GM12878 (cell line): ENCODE data around the gene PCDHGB1. TPM values are rescaled to one million over a fixed set of nuclear protein-coding genes. Genes with fewer than 3 reads are reported as not detected.

Experiments used
- ATAC-seq: fragments of 200-7000 bp; cut with Tn5 transposase; 3 replicates; pipeline ENCODE4 v1.9.1; 2020; ENCODE audit warnings: mild to moderate bottlenecking, moderate library complexity
- Bru-seq: library from RNA; stranded (reverse); fragments of 400-500 nt; gene quantifications from one replicate; lab custom pipeline; 2021; lab: Mats Ljungman, UMichigan
- BruChase-seq, 2 experiments: library from RNA; stranded (reverse); fragments of 400-500 nt; gene quantifications; one replicate each; lab custom pipeline; 2021; lab: Mats Ljungman, UMichigan
- BruUV-seq: library from RNA; stranded (reverse); fragments of 400-500 nt; replicated peaks from 2 replicates; lab custom pipeline; 2021; lab: Mats Ljungman, UMichigan
- CTCF ChIA-PET: fragments of 300-600 bp; sonication (Branson Sonifier 250); formaldehyde crosslinking; extraction: SDS; loops from one replicate; lab custom pipeline; 2021; ENCODE audit warnings: inconsistent platforms; lab: Yijun Ruan, JAX
- POLR2A ChIA-PET: fragments of 350-600 bp; formaldehyde crosslinking; extraction: SDS; loops from one replicate; lab custom pipeline; 2021; ENCODE audit warnings: inconsistent platforms; lab: Charles Lee
- RAD21 ChIA-PET: fragments of 300-600 bp; sonication (Branson Sonifier 250); formaldehyde crosslinking; loops from one replicate; lab custom pipeline; 2023; ENCODE audit warnings: antibody characterized with exemption; ENCODE audit not compliant: unreplicated experiment; lab: Charles Lee
- SMC1A ChIA-PET: fragments of 300-600 bp; sonication (Branson Sonifier 250); formaldehyde crosslinking; loops from one replicate; lab custom pipeline; 2023; ENCODE audit not compliant: unreplicated experiment, uncharacterized antibody; lab: Charles Lee
- DNase-seq: peaks from one replicate; pipeline ENCODE4 v3.0.0-alpha.2; 2011; ENCODE audit warnings: low read depth, low spot score
- FAIRE-seq: peaks from 3 replicates; lab custom pipeline; 2011; peaks lifted over from hg19 to GRCh38; lab: Jason Lieb, UNC
- H2AFZ ChIP-seq: 2 replicates; pipeline ENCODE4 v1.6.0; 2011; ENCODE audit warnings: low read depth, low read length, control low read depth; ENCODE audit not compliant: control insufficient read depth
- H3K27ac ChIP-seq: 2 replicates; pipeline ENCODE4 v1.5.1; 2011; ENCODE audit warnings: control low read depth; ENCODE audit not compliant: control insufficient read depth, insufficient read depth
- H3K27me3 ChIP-seq, 2 experiments: replicated peaks in 1 of 2; 2 replicates each; pipeline versions ENCODE4 v1.6.0 to v1.6.1; 2011; ENCODE audit warnings: low read length in 1 of 2; ENCODE audit not compliant: control insufficient read depth in 2 of 2, insufficient read depth in 2 of 2
- H3K36me3 ChIP-seq, 2 experiments: 2 replicates each; pipeline ENCODE4 v1.5.1; 2011; ENCODE audit warnings: low read length in 1 of 2; ENCODE audit not compliant: control insufficient read depth in 2 of 2, insufficient read depth in 2 of 2
- H3K4me1 ChIP-seq: 2 replicates; pipeline ENCODE4 v1.6.1; 2011; ENCODE audit warnings: mild to moderate bottlenecking, low read length, moderate library complexity, mixed read lengths; ENCODE audit not compliant: control insufficient read depth, insufficient read depth
- H3K4me2 ChIP-seq: 2 replicates; pipeline ENCODE4 v1.6.0; 2011; ENCODE audit warnings: control low read depth; ENCODE audit not compliant: control insufficient read depth, insufficient read depth
- H3K4me3 ChIP-seq: fragments of 200-600 bp; sonication (generic); 2 replicates; pipeline ENCODE4 v1.5.1; 2016
- H3K79me2 ChIP-seq: 2 replicates; pipeline ENCODE4 v1.6.0; 2011; ENCODE audit warnings: low read length; ENCODE audit not compliant: control insufficient read depth, insufficient read depth
- H3K9ac ChIP-seq: 2 replicates; pipeline ENCODE4 v1.8.0; 2011; ENCODE audit warnings: low read length, control low read depth, mixed read lengths; ENCODE audit not compliant: control insufficient read depth, insufficient read depth
- H3K9me3 ChIP-seq: replicated peaks from 3 replicates; pipeline ENCODE4 v1.5.1; 2011; ENCODE audit warnings: mild to moderate bottlenecking, low read length; ENCODE audit not compliant: control insufficient read depth, insufficient read depth
- H4K20me1 ChIP-seq: 2 replicates; pipeline ENCODE4 v1.6.0; 2011; ENCODE audit not compliant: control insufficient read depth, insufficient read depth
- GABPA ChIP-seq: IDR thresholded peaks from 2 replicates; pipeline ENCODE4 v1.6.1; 2014; ENCODE audit warnings: antibody characterized with exemption, low read depth, mild to moderate bottlenecking, inconsistent platforms
- RAD21 ChIP-seq: IDR thresholded peaks from 2 replicates; pipeline ENCODE4 v1.6.1; 2011; ENCODE audit warnings: mild to moderate bottlenecking, low read depth, low read length, moderate library complexity; ENCODE audit not compliant: insufficient read depth
- SP1 ChIP-seq: IDR thresholded peaks from one replicate; pipeline ENCODE4 v1.6.1; 2011; ENCODE audit warnings: low read depth, low read length
- STAT1 ChIP-seq: fragments of 450-650 bp; conservative IDR thresholded peaks from 2 replicates; pipeline ENCODE4 v1.6.1; 2014; ENCODE audit warnings: antibody characterized with exemption, mild to moderate bottlenecking
- WGBS: methylation state at CpG from one replicate; pipeline ENCODE4 v1.1.6; 2016; ENCODE audit warnings: low lambda C conversion rate; ENCODE audit not compliant: insufficient replicate concordance, insufficient coverage; ENCODE audit errors: missing lambda C conversion rate; 5-methylcytosine and 5-hydroxymethylcytosine counted together
- in situ Hi-C: fragments of 300-500 bp; cut with MboI; formaldehyde crosslinking; loops from 9 replicates; pipeline ENCODE4 v1.14.3; 2018; ENCODE audit warnings: mixed read lengths
- intact Hi-C: fragments of 100-400 bp; cut with micrococcal nuclease; formaldehyde crosslinking; loops from one replicate; pipeline ENCODE4 v1.14.2; 2022; ENCODE audit not compliant: unreplicated experiment
- long read RNA-seq, 2 experiments: library from polyadenylated mRNA; unstranded; transcript quantifications; one replicate each; pipeline ENCODE4 v2.0.0, GENCODE V29; 2019 to 2020
- polyA minus RNA-seq, 3 experiments: library from RNA; depleted of rRNA, polyadenylated mRNA; stranded (reverse); fragments of >200 nt; gene quantifications; 2 replicates each; pipeline ENCODE4 v1.2.3, GENCODE V29; 2011
- polyA plus RNA-seq, 11 experiments: library from polyadenylated mRNA; depleted of rRNA in 4 of 11; unstranded in 6 of 11; stranded (reverse) in 5 of 11; fragments of >200 nt; fragmentation: Nextera tagmentation in 4 of 11; fragmentation: Illumina TruSeq in 1 of 11; extraction: Ambion mirVana in 4 of 11; extraction: Trizol in 1 of 11; gene quantifications; 1 replicate in 1 of 11; 2 replicates in 10 of 11; pipeline versions ENCODE4 v1.2.1 to v1.2.3, GENCODE V29; 2011 to 2016; ENCODE audit warnings: inconsistent platforms in 2 of 11, missing spikeins in 2 of 11, low read depth in 1 of 11
- total RNA-seq, 4 experiments: library from RNA; depleted of rRNA in 3 of 4; stranded (reverse); fragments of >200 nt in 3 of 4; fragmentation: Illumina TruSeq in 1 of 4; extraction: Trizol in 1 of 4; gene quantifications; 2 replicates each; pipeline versions ENCODE4 v1.2.1 to v1.2.3, GENCODE V29; 2013 to 2021
- TF ChIP-seq, protein P1 (sequence below), 3 experiments: IDR thresholded peaks in 2 of 3; conservative IDR thresholded peaks in 1 of 3; 2 replicates each; pipeline ENCODE4 v1.5.1; 2011; ENCODE audit warnings: low read depth in 3 of 3, low read length in 3 of 3, mild to moderate bottlenecking in 3 of 3, control low read depth in 2 of 3, moderate library complexity in 2 of 3, inconsistent platforms in 1 of 3, mixed read lengths in 1 of 3; ENCODE audit not compliant: control insufficient read depth in 2 of 3, insufficient read depth in 1 of 3; ENCODE audit errors: extremely low read depth in 1 of 3

Gene PCDHGB1
- 2.7 and 3.0 TPM in 2 replicates for total RNA-seq (2013; cell fraction: nucleolus; rRNA removed)
- total RNA-seq (2014; rRNA removed) (0.06 and 0.11 TPM in 2 replicates), total RNA-seq (2014; rRNA removed; fragmentation: Illumina TruSeq; extraction: Trizol) (0.09 and 0.14 TPM in 2 replicates), total RNA-seq (2021) (0.16 and 0.21 TPM in 2 replicates), polyA plus RNA-seq (2011; rRNA removed) (0.19 TPM in 1 of 2 replicates, not detected in the other), polyA plus RNA-seq (2014; fragmentation: Illumina TruSeq; extraction: Trizol) (0.04 TPM in 1 of 2 replicates, not detected in the other), polyA plus RNA-seq (2014; fragmentation: Nextera tagmentation; extraction: Ambion mirVana) (not detected), polyA plus RNA-seq (2014; rRNA removed) (0.08 and 0.28 TPM in 2 replicates), polyA plus RNA-seq (2016; fragmentation: Nextera tagmentation; extraction: Ambion mirVana) (under 1 TPM; 0.08 to 0.40 TPM), polyA minus RNA-seq (2011; rRNA and poly(A)+ RNA removed) (0.22 and 0.36 TPM in 2 replicates), Bru-seq, nascent RNA (percentile 19 among the genes with signal in this experiment), BruChase-seq, experiment 1, labeled RNA remaining after a 6-hour chase (percentile 18 among the genes with signal in this experiment), BruChase-seq, experiment 2, labeled RNA remaining after a 2-hour chase (percentile 23 among the genes with signal in this experiment)
- not detected for polyA plus RNA-seq (2011; ENCODE audit: low read depth)
- polyA plus RNA-seq (2011; cell fraction: cytosol; rRNA removed) = 0.04 and 0.12 TPM in 2 replicates
- polyA plus RNA-seq (2011; cell fraction: nucleus; rRNA removed) = 0.31 and 0.32 TPM in 2 replicates
- polyA plus RNA-seq (2012) = 0.04 TPM in 1 of 2 replicates, not detected in the other
- polyA minus RNA-seq (2011; cell fraction: cytosol; rRNA and poly(A)+ RNA removed) = not detected in 2 replicates
- 0.60 and 1.1 TPM in 2 replicates for polyA minus RNA-seq (2011; cell fraction: nucleus; rRNA and poly(A)+ RNA removed)
- long read RNA-seq, experiment 1 = 0 reads
- long read RNA-seq, experiment 2 = 0 reads

DNA sequence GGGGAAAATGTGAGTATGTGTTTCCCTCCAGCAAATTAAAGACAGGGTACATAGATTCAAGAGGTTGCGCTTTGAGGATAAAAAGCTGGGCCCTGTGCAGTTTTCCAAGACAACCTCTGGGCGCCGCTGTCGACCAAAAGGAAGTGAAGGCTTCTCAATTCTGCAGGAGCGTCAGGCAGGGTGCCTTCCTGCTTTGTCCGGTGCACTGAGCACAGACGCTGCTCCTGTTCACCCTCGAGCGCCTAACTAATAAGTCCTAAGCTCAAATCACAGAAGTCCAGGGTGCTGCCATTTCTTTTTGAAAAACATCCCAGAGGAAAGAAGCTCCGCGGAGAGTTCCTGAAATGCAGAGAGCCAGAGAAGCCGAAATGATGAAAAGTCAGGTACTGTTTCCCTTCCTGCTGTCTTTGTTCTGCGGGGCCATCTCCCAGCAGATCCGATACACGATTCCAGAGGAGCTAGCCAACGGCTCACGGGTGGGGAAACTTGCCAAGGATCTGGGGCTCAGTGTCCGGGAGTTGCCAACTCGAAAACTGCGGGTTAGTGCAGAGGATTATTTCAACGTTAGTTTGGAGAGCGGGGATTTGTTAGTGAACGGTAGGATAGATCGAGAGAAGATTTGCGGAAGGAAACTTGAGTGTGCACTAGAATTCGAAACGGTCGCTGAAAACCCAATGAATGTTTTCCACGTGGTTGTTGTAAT lies at the start of gene PCDHGB1:
PCDHGB1 (plus strand) TSS at position 183 of the 703 bp plus-strand sequence; CDS start at position 345, 162 bp downstream.
- no peaks in the 10 kb centered on the region for H3K79me2 ChIP-seq
- FAIRE-seq (no peak), ATAC-seq (peak; percentile 48; the same call in 2 of the 3 replicates), DNase-seq (no peak)
- H3K36me3 ChIP-seq = no peaks in the 10 kb centered on the region
- intact Hi-C loops = no loop called here
- ChIA-PET RAD21 (no interaction called here), SMC1A (no interaction called here), CTCF (interaction anchor here (1.1 to 1.6 kb wide), 3 partner anchors 39 to 214 kb away, joined by 3 to 6 read pairs (median 5); partner anchors contain the start of gene PCDHGA10), POLR2A (no interaction called here)
- H3K4me3 ChIP-seq = no peak within 1 kb of the TSS
- TF ChIP-seq GABPA (0 out of 2 replicates have a peak, but pooled peaks have one; percentile 7), RAD21 (peak; percentile 36; the same call in 1 of the 2 replicates), STAT1 (no peak), SP1 (no peak)
- TF ChIP-seq, protein P1, sequence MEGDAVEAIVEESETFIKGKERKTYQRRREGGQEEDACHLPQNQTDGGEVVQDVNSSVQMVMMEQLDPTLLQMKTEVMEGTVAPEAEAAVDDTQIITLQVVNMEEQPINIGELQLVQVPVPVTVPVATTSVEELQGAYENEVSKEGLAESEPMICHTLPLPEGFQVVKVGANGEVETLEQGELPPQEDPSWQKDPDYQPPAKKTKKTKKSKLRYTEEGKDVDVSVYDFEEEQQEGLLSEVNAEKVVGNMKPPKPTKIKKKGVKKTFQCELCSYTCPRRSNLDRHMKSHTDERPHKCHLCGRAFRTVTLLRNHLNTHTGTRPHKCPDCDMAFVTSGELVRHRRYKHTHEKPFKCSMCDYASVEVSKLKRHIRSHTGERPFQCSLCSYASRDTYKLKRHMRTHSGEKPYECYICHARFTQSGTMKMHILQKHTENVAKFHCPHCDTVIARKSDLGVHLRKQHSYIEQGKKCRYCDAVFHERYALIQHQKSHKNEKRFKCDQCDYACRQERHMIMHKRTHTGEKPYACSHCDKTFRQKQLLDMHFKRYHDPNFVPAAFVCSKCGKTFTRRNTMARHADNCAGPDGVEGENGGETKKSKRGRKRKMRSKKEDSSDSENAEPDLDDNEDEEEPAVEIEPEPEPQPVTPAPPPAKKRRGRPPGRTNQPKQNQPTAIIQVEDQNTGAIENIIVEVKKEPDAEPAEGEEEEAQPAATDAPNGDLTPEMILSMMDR (IDR thresholded peaks at IDR 0.05 in 2 of 3, conservative IDR thresholded peaks at IDR 0.05 in 1 of 3; ENCODE audit: control insufficient read depth in 2 of 3, extremely low read depth in 1 of 3, insufficient read depth in 1 of 3, low read depth in 3 of 3, low read length in 3 of 3) = peak; percentile 21 to 49 (median 30); a peak in 3 of 6 replicates
- H2AFZ ChIP-seq = no peak within 1 kb of the TSS; the same call in 1 of the 2 replicates
- 42% methylated on average over 29 of the region's 29 CpGs for WGBS
- no peak within 1 kb of the TSS for H3K27ac ChIP-seq
- no peaks in the 10 kb centered on the region for H3K4me1 ChIP-seq
- H3K9ac ChIP-seq = no peak within 1 kb of the TSS
- BruUV-seq = no TSS peak
- H3K4me2 ChIP-seq = no peak within 1 kb of the TSS
- H3K9me3 ChIP-seq = peaks cover 2% of the 10 kb centered on the region; the same call in 2 of the 3 replicates
- H3K27me3 ChIP-seq = no peaks in the 10 kb centered on the region
- in situ Hi-C loops = no loop called here
- no peaks in the 10 kb centered on the region for H4K20me1 ChIP-seq
